ENCODE results near the gene EIF2B4. TPM values are rescaled to one million over a fixed set of nuclear protein-coding genes. Genes with fewer than 3 reads are reported as not detected.

The EIF2B4 gene
- total and polyA plus RNA-seq, 2 of the 8 experiments (the other 6 are each of a cell fraction or from before 2014, with no cell fraction given) = 60.0 to 63.2 TPM

- H3K4me1 ChIP-seq (replicated peaks in 1 of 4; ENCODE audit: control insufficient read depth in 3 of 4, insufficient read depth in 4 of 4, low read length in 3 of 4) = no peaks in the 10 kb centered on the region
- no peak overlapping the region for H2BK5ac ChIP-seq (ENCODE audit: low read depth, low read length)
- WGBS, 2 experiments (ENCODE audit: extremely low coverage in 1 of 2, insufficient coverage in 1 of 2, insufficient read length in 1 of 2, insufficient replicate concordance in 2 of 2, low coverage in 1 of 2, low lambda C conversion rate in 2 of 2, missing lambda C conversion rate in 1 of 2) = 92% methylated on average over 5 of the region's 5 CpGs; no CpG with 5 or more reads in 1 of the 2 experiments
- no peak overlapping the region for H3K27ac ChIP-seq (ENCODE audit: low read depth, low read length)
- FAIRE-seq (no peak), DNase-seq (ENCODE audit: low read depth in 1 of 2, low spot score in 2 of 2) (no peak)
- no peak overlapping the region for H2BK120ac ChIP-seq (replicated peaks; ENCODE audit: low read depth, low read length)
- H3K4me3 ChIP-seq (ENCODE audit: extremely low read depth in 1 of 4, insufficient read depth in 2 of 4, low read depth in 3 of 4, low read length in 4 of 4) = no peak overlapping the region
- no peaks in the 10 kb centered on the region; the same call in none of the 2 replicates for H3K79me1 ChIP-seq (ENCODE audit: low read depth, low read length)
- H3K23ac ChIP-seq (ENCODE audit: insufficient read length) = no peak overlapping the region
- H3K56ac ChIP-seq (replicated peaks; ENCODE audit: insufficient read length, low read depth, low read length) = no peak overlapping the region
- no peak overlapping the region for H2BK15ac ChIP-seq (ENCODE audit: low read length)
- no peak overlapping the region for H3K4me2 ChIP-seq (ENCODE audit: insufficient read depth in 1 of 2, low read depth in 2 of 2, low read length in 2 of 2)
- H3K4ac ChIP-seq (replicated peaks; ENCODE audit: insufficient read length, low read depth, low read length) = no peak overlapping the region
- H3K9ac ChIP-seq (replicated peaks in 1 of 4; ENCODE audit: extremely low read depth in 1 of 4, low read depth in 3 of 4, low read length in 3 of 4) = no peak overlapping the region
- no peak overlapping the region for H4K91ac ChIP-seq (replicated peaks; ENCODE audit: insufficient read length, low read length)
- H4K8ac ChIP-seq (ENCODE audit: extremely low read depth, insufficient read depth, low read length) = no peak overlapping the region
- H3K14ac ChIP-seq (ENCODE audit: insufficient read length) = no peak overlapping the region
- peaks cover 25 to 98% of the 10 kb centered on the region in 2 experiments for H3K79me2 ChIP-seq (ENCODE audit: control insufficient read depth in 1 of 2, insufficient read depth in 2 of 2, low read length in 2 of 2)
- H3K18ac ChIP-seq (ENCODE audit: extremely low read depth, low read length) = no peak overlapping the region
- H4K20me1 ChIP-seq (replicated peaks in 1 of 2; ENCODE audit: control insufficient read depth in 1 of 2, insufficient read depth in 2 of 2, low read length in 2 of 2) = peaks cover 4 to 10% of the 10 kb centered on the region in 2 experiments
- H2AK5ac ChIP-seq (ENCODE audit: low read depth, low read length) = no peak overlapping the region
- no peaks in the 10 kb centered on the region for H3K27me3 ChIP-seq (replicated peaks in 1 of 4; ENCODE audit: control insufficient read depth in 3 of 4, extremely low read depth in 1 of 4, insufficient read depth in 3 of 4, low read length in 3 of 4)
- H3K36me3 ChIP-seq (ENCODE audit: control insufficient read depth in 2 of 4, insufficient read depth in 4 of 4, low read length in 3 of 4) = peaks cover 0 to 2% (median 0%) of the 10 kb centered on the region in 4 experiments; a peak in 1 of 8 replicates
- POLR2A ChIA-PET (ENCODE audit: partially characterized antibody) = interaction anchor here (1.2 to 4.1 kb wide), 3 partner anchors 9 to 16 kb away, joined by 3 to 18 read pairs (median 4); partner anchors contain the start of gene PPM1G
- H2BK20ac ChIP-seq (ENCODE audit: low read length) = no peak overlapping the region
- CTCF ChIA-PET (ENCODE audit: partially characterized antibody) = interaction anchor here (0.6 to 1.6 kb wide), 2 partner anchors 9 to 71 kb away, joined by 4 to 8 read pairs; no protein-coding TSS in a partner anchor
- no peak overlapping the region for H4K5ac ChIP-seq (ENCODE audit: insufficient read length, low read depth, low read length)
- H3K23me2 ChIP-seq (ENCODE audit: low read depth, low read length) = no peaks in the 10 kb centered on the region
- no peak overlapping the region for H2BK12ac ChIP-seq (ENCODE audit: low read depth, low read length)
- no peaks in the 10 kb centered on the region for H3K9me3 ChIP-seq (ENCODE audit: insufficient read depth in 2 of 2, low read depth in 1 of 2, low read length in 1 of 2)
- no peak overlapping the region for H2AFZ ChIP-seq (ENCODE audit: low read length)
- TF ChIP-seq RXRA (IDR thresholded peaks at IDR 0.05; ENCODE audit: insufficient read depth, low read depth, low read length) = no peak
- TF ChIP-seq POLR2A (IDR thresholded peaks at IDR 0.05; ENCODE audit: control extremely low read depth in 1 of 2, low read depth in 2 of 2, low read length in 2 of 2) = no peak
- no peak for TF ChIP-seq TCF12 (IDR thresholded peaks at IDR 0.05; ENCODE audit: low read depth, low read length)
- TF ChIP-seq KDM4A (IDR thresholded peaks at IDR 0.05; ENCODE audit: low read depth, low read length, severe bottlenecking) = no peak
- TF ChIP-seq SIRT6 (IDR thresholded peaks at IDR 0.05; ENCODE audit: low read length) = no peak
- TF ChIP-seq MAX (IDR thresholded peaks at IDR 0.05) = no peak
- no peak for TF ChIP-seq RFX5 (IDR thresholded peaks at IDR 0.05; ENCODE audit: borderline replicate concordance, low read depth, low read length)
- TF ChIP-seq TAF7 (optimal IDR thresholded peaks at IDR 0.05; ENCODE audit: borderline replicate concordance, low read depth, low read length) = no peak
- TF ChIP-seq NANOG (IDR thresholded peaks at IDR 0.05; ENCODE audit: insufficient read depth, low read depth, low read length, poor library complexity, severe bottlenecking) = no peak
- TF ChIP-seq NRF1 (IDR thresholded peaks at IDR 0.05; ENCODE audit: low read depth, low read length) = no peak
- no peak for TF ChIP-seq POLR2AphosphoS5 (IDR thresholded peaks at IDR 0.05; ENCODE audit: low read depth, low read length)
- no peak for TF ChIP-seq SIX5 (IDR thresholded peaks at IDR 0.05; ENCODE audit: low read depth, low read length)
- TF ChIP-seq CHD1 (IDR thresholded peaks at IDR 0.05; ENCODE audit: low read depth, low read length) = no peak
- TF ChIP-seq TAF1 (IDR thresholded peaks at IDR 0.05; ENCODE audit: low read depth, low read length) = no peak
- no peak for TF ChIP-seq ZNF274 (IDR thresholded peaks at IDR 0.05; ENCODE audit: borderline replicate concordance, extremely low read depth, low read length)
These were observed 28.8 kb upstream of the EIF2B4 start for GRCh38 chr2:27398962-27399361.
